ENCODE data around the gene UBE2L6.

GRCh38 chr11:57546869-57547475, 20.5 kb downstream of the UBE2L6 start:
- TF ChIP-seq CTCF (tag by site-specific recombination; IDR thresholded peaks at IDR 0.05) = no peak
- TF ChIP-seq ZFP3 (tag by site-specific recombination; IDR thresholded peaks at IDR 0.05; ENCODE audit: low read depth) = no peak
- TF ChIP-seq ZNF701 (tag by site-specific recombination; IDR thresholded peaks at IDR 0.05) = no peak
- TF ChIP-seq ATF2 (tag by site-specific recombination; IDR thresholded peaks at IDR 0.05; ENCODE audit: low read depth) = no peak
- TF ChIP-seq ZNF280D (tag by site-specific recombination; IDR thresholded peaks at IDR 0.05) = no peak
